ENCODE data around the gene DNAI1. TPM values are rescaled to one million over a fixed set of nuclear protein-coding genes. Genes with fewer than 3 reads are reported as not detected.

DNAI1 gene
- total and polyA plus RNA-seq, 2 of the 4 experiments (the other 2 are of a cell fraction): not detected

DNA sequence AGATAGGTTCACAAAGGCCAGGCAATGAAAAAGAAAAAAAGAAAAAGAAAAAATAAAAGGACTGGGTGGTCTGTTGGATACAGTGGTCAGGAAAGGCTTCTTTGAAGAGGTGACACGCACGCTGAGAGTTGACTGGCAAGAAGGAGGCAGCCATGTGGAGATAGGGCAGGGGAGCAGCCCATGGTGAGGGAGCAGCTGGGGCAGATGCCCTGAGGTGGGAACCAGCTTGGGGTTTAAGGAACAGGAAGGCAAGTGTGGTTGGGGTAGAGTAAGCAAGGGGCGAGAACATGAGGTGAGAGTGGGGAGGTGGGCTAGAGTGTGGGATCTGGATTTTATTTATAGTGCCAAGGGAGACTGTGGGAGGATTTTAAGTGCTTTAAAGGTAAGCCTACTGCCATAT, 57.4 kb downstream of the DNAI1 start:
- Histone ChIP-seq H2AK5ac (ENCODE audit: low read depth, low read length) (no peak overlapping the region), H2BK120ac (ENCODE audit: low read depth, low read length) (no peak overlapping the region), H3K18ac (ENCODE audit: low read depth, low read length) (no peak overlapping the region), H4K20me1 (ENCODE audit: insufficient read depth, low read length) (no peaks in the 10 kb centered on the region), H3K27me3 (ENCODE audit: control insufficient read depth, insufficient read depth, low read length) (peaks cover 64% of the 10 kb centered on the region), H3K27ac (ENCODE audit: insufficient read depth, low read length) (no peak overlapping the region), H3K14ac (replicated peaks; ENCODE audit: low read depth, low read length) (no peak overlapping the region), H2AK9ac (replicated peaks; ENCODE audit: low read depth, low read length, poor library complexity) (no peak overlapping the region), H2BK5ac (ENCODE audit: low read depth, low read length, poor library complexity, severe bottlenecking) (no peak overlapping the region), H3K36me3 (ENCODE audit: control insufficient read depth, insufficient read depth, low read length) (no peaks in the 10 kb centered on the region), H3K23ac (ENCODE audit: low read depth, low read length) (no peak overlapping the region), H3K4me1 (ENCODE audit: control insufficient read depth, insufficient read depth, low read length) (no peaks in the 10 kb centered on the region), H3K4me2 (ENCODE audit: low read depth, low read length) (no peak overlapping the region), H4K8ac (ENCODE audit: low read depth in 2 of 2, low read length in 2 of 2) (no peak overlapping the region), H4K5ac (ENCODE audit: low read depth, low read length) (no peak overlapping the region), H3K79me1 (ENCODE audit: low read depth in 1 of 2, low read length in 2 of 2) (no peaks in the 10 kb centered on the region), H3K9ac (ENCODE audit: low read depth, low read length) (no peak overlapping the region), H3K9me3 (ENCODE audit: control insufficient read depth, insufficient read depth, low read length) (no peaks in the 10 kb centered on the region), H3K56ac (ENCODE audit: extremely low read depth, insufficient read depth, low read length) (no peak overlapping the region), H2BK15ac (ENCODE audit: low read depth, low read length) (no peak overlapping the region), H3K4me3 (ENCODE audit: insufficient read depth, low read depth, low read length) (no peak overlapping the region), H3K9me1 (ENCODE audit: insufficient read depth, low read length) (no peaks in the 10 kb centered on the region), H4K91ac (ENCODE audit: insufficient read depth, low read depth, low read length) (no peak overlapping the region), H2AFZ (replicated peaks; ENCODE audit: low read length, poor library complexity) (no peak overlapping the region), H2BK20ac (ENCODE audit: low read depth, low read length) (no peak overlapping the region), H3K4ac (ENCODE audit: low read depth, low read length) (no peak overlapping the region)
- intact Hi-C loops (cut with micrococcal nuclease): no loop called here
- WGBS, 2 experiments (ENCODE audit: extremely low coverage in 2 of 2, insufficient read length in 1 of 2): 88% methylated on average over 2 of the region's 3 CpGs; no CpG with 5 or more reads in 1 of the 2 experiments
- ChIA-PET CTCF (no interaction called here), POLR2A (ENCODE audit: unreplicated experiment) (no interaction called here)
- BruUV-seq (replicated peaks): no TSS peak
- dilution Hi-C loops (cut with HindIII; ENCODE audit: low sequenced_read_pairs, unreplicated experiment): no loop called here
- DNase-seq (no peak), ATAC-seq (ENCODE audit: low read depth) (no peak)
- in situ Hi-C loops (cut with MboI; ENCODE audit: low sequenced_read_pairs): no loop called here
- no peak for TF ChIP-seq SMC3 (IDR thresholded peaks at IDR 0.05; ENCODE audit: low read depth, low read length)
- no peak for TF ChIP-seq MAFK (IDR thresholded peaks at IDR 0.05; ENCODE audit: low read depth, low read length)
- no peak for TF ChIP-seq NFE2L2 (IDR thresholded peaks at IDR 0.05; ENCODE audit: low read depth, low read length)
- no peak for TF ChIP-seq RAD21 (IDR thresholded peaks at IDR 0.05; ENCODE audit: low read length)
- TF ChIP-seq, protein P1, sequence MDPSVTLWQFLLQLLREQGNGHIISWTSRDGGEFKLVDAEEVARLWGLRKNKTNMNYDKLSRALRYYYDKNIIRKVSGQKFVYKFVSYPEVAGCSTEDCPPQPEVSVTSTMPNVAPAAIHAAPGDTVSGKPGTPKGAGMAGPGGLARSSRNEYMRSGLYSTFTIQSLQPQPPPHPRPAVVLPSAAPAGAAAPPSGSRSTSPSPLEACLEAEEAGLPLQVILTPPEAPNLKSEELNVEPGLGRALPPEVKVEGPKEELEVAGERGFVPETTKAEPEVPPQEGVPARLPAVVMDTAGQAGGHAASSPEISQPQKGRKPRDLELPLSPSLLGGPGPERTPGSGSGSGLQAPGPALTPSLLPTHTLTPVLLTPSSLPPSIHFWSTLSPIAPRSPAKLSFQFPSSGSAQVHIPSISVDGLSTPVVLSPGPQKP (IDR thresholded peaks at IDR 0.05; ENCODE audit: borderline replicate concordance, low read depth, low read length): no peak
- TF ChIP-seq BHLHE40 (IDR thresholded peaks at IDR 0.05; ENCODE audit: low read depth, low read length): no peak
- TF ChIP-seq POLR2A (IDR thresholded peaks at IDR 0.05; ENCODE audit: low read depth, low read length): no peak
- no peak for TF ChIP-seq RFX5 (IDR thresholded peaks at IDR 0.05; ENCODE audit: low read depth, low read length)
- no peak for TF ChIP-seq CTCF (conservative IDR thresholded peaks at IDR 0.05; ENCODE audit: low read depth, low read length)
- no peak for TF ChIP-seq USF2 (IDR thresholded peaks at IDR 0.05; ENCODE audit: low read depth, low read length)
- no peak for TF ChIP-seq MXI1 (IDR thresholded peaks at IDR 0.05; ENCODE audit: borderline replicate concordance, low read depth, low read length)
- no peak for TF ChIP-seq MAZ (IDR thresholded peaks at IDR 0.05; ENCODE audit: borderline replicate concordance, low read depth, low read length)
- TF ChIP-seq CEBPB (IDR thresholded peaks at IDR 0.05; ENCODE audit: low read depth, low read length): no peak

All from IMR-90 (cell line).